ENCODE data around the gene MRPS14.

MRPS14 gene

DNA sequence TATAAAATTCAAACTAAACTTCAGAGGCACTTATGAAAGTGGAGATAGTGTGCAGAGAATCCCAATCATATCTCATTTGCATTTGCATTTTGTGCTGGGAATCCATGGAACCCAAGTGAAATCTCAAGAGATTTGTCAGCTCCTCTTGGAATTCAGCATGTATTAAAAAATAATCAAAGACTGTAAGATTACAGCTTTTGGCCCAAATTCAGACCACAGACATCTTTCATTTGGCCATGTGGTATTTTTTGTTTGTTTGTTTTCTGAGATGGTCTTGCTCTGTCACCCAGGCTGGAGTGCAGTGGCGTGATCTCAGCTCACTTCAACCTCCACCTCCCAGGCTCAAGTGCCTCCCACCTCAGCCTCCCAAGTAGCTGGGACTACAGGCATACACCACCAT lies 27.3 kb downstream of the MRPS14 start:
- Histone ChIP-seq H3K27ac (replicated peaks; ENCODE audit: low read length) (no peak overlapping the region), H3K4me1 (ENCODE audit: control insufficient read depth in 2 of 2, insufficient read depth in 1 of 2, low read depth in 1 of 2, low read length in 2 of 2) (peaks cover 0 to 4% of the 10 kb centered on the region in 2 donors), H3K4me3 (ENCODE audit: low read length in 2 of 2) (no peak overlapping the region), H3K79me1 (ENCODE audit: low read depth, low read length) (peaks cover 5% of the 10 kb centered on the region), H3K27me3 (ENCODE audit: control insufficient read depth in 3 of 3, insufficient read depth in 3 of 3, low read depth in 1 of 3, low read length in 3 of 3) (no peaks in the 10 kb centered on the region), H3K18ac (ENCODE audit: low read length) (no peak overlapping the region), H2BK120ac (ENCODE audit: low read depth, low read length) (no peak overlapping the region), H3K9me3 (replicated peaks in 1 of 2; ENCODE audit: control insufficient read depth in 2 of 2, insufficient read depth in 1 of 2, low read depth in 1 of 2, low read length in 2 of 2) (no peaks in the 10 kb centered on the region), H3K23ac (ENCODE audit: low read depth, low read length, poor library complexity) (no peak overlapping the region), H4K8ac (ENCODE audit: low read depth, low read length) (no peak overlapping the region), H3K4me2 (ENCODE audit: insufficient read depth, low read length, poor library complexity, severe bottlenecking) (no peak overlapping the region), H2AK5ac (ENCODE audit: low read depth, low read length) (no peak overlapping the region), H2AFZ (ENCODE audit: low read length) (no peak overlapping the region), H3K14ac (ENCODE audit: low read length) (no peak overlapping the region), H3K4ac (ENCODE audit: low read length) (no peak overlapping the region), H2BK5ac (ENCODE audit: low read length) (no peak overlapping the region), H4K91ac (ENCODE audit: low read depth, low read length, poor library complexity) (no peak overlapping the region), H2BK15ac (ENCODE audit: low read length) (no peak overlapping the region), H3K36me3 (replicated peaks in 1 of 2; ENCODE audit: control insufficient read depth in 2 of 2, insufficient read depth in 2 of 2, low read length in 2 of 2) (no peaks in the 10 kb centered on the region), H2BK12ac (ENCODE audit: low read length) (no peak overlapping the region), H3K9ac (ENCODE audit: low read depth, low read length, poor library complexity) (no peak overlapping the region)
- DNase-seq (ENCODE audit: low spot score): no peak
- no CpG with 5 or more reads among the region's 1 CpG for WGBS, 2 donors (ENCODE audit: extremely low coverage in 2 of 2, insufficient read length in 2 of 2, insufficient replicate concordance in 1 of 2)

- H3K4ac ChIP-seq (ENCODE audit: low read length): no peak overlapping the region
- H3K27me3 ChIP-seq (ENCODE audit: control insufficient read depth in 3 of 3, insufficient read depth in 3 of 3, low read depth in 1 of 3, low read length in 3 of 3): no peaks in the 10 kb centered on the region
- no peak overlapping the region for H3K4me3 ChIP-seq (ENCODE audit: low read length in 2 of 2)
- no CpG with 5 or more reads among the region's 3 CpGs for WGBS, 2 donors (ENCODE audit: extremely low coverage in 2 of 2, insufficient read length in 2 of 2, insufficient replicate concordance in 1 of 2)
- H3K79me1 ChIP-seq (ENCODE audit: low read depth, low read length): peaks cover 2% of the 10 kb centered on the region
- H3K9me3 ChIP-seq (replicated peaks in 1 of 2; ENCODE audit: control insufficient read depth in 2 of 2, insufficient read depth in 1 of 2, low read depth in 1 of 2, low read length in 2 of 2): no peaks in the 10 kb centered on the region
- H2BK15ac ChIP-seq (ENCODE audit: low read length): no peak overlapping the region
- H4K8ac ChIP-seq (ENCODE audit: low read depth, low read length): no peak overlapping the region
- H3K4me1 ChIP-seq (ENCODE audit: control insufficient read depth in 2 of 2, insufficient read depth in 1 of 2, low read depth in 1 of 2, low read length in 2 of 2): peaks cover 0 to 4% of the 10 kb centered on the region in 2 donors
- H2BK12ac ChIP-seq (ENCODE audit: low read length): no peak overlapping the region
- no peak overlapping the region for H3K4me2 ChIP-seq (ENCODE audit: insufficient read depth, low read length, poor library complexity, severe bottlenecking)
- no peak for DNase-seq (ENCODE audit: low spot score)
- H2BK5ac ChIP-seq (ENCODE audit: low read length): no peak overlapping the region
- no peak overlapping the region for H4K91ac ChIP-seq (ENCODE audit: low read depth, low read length, poor library complexity)
- no peaks in the 10 kb centered on the region for H3K36me3 ChIP-seq (replicated peaks in 1 of 2; ENCODE audit: control insufficient read depth in 2 of 2, insufficient read depth in 2 of 2, low read length in 2 of 2)
- no peak overlapping the region for H3K27ac ChIP-seq (replicated peaks; ENCODE audit: low read length)
- no peak overlapping the region for H3K18ac ChIP-seq (ENCODE audit: low read length)
- H2AK5ac ChIP-seq (ENCODE audit: low read depth, low read length): no peak overlapping the region
- H2AFZ ChIP-seq (ENCODE audit: low read length): no peak overlapping the region
- no peak overlapping the region for H3K9ac ChIP-seq (ENCODE audit: low read depth, low read length, poor library complexity)
- no peak overlapping the region for H2BK120ac ChIP-seq (ENCODE audit: low read depth, low read length)
- no peak overlapping the region for H3K14ac ChIP-seq (ENCODE audit: low read length)
- no peak overlapping the region for H3K23ac ChIP-seq (ENCODE audit: low read depth, low read length, poor library complexity)
Measured at GRCh38 chr1:174995121-174995520, 28.1 kb downstream of the MRPS14 start.

GRCh38 chr1:174991473-174991872 lies 31.8 kb downstream of the MRPS14 start:
- H3K79me1 ChIP-seq (ENCODE audit: low read depth, low read length): no peaks in the 10 kb centered on the region
- no peak overlapping the region for H2BK12ac ChIP-seq (ENCODE audit: low read length)
- no peak overlapping the region for H2AFZ ChIP-seq (ENCODE audit: low read length)
- no peak overlapping the region for H3K27ac ChIP-seq (replicated peaks; ENCODE audit: low read length)
- H2BK15ac ChIP-seq (ENCODE audit: low read length): no peak overlapping the region
- H2BK120ac ChIP-seq (ENCODE audit: low read depth, low read length): no peak overlapping the region
- no peak overlapping the region for H3K4ac ChIP-seq (ENCODE audit: low read length)
- no peak overlapping the region for H3K23ac ChIP-seq (ENCODE audit: low read depth, low read length, poor library complexity)
- peaks cover 0 to 1% of the 10 kb centered on the region in 2 donors for H3K4me1 ChIP-seq (ENCODE audit: control insufficient read depth in 2 of 2, insufficient read depth in 1 of 2, low read depth in 1 of 2, low read length in 2 of 2)
- H3K18ac ChIP-seq (ENCODE audit: low read length): no peak overlapping the region
- H3K14ac ChIP-seq (ENCODE audit: low read length): no peak overlapping the region
- no peak overlapping the region for H3K4me3 ChIP-seq (ENCODE audit: low read length in 2 of 2)
- no peak overlapping the region for H2BK5ac ChIP-seq (ENCODE audit: low read length)
- no peak overlapping the region for H3K9ac ChIP-seq (ENCODE audit: low read depth, low read length, poor library complexity)
- no peak overlapping the region for H4K91ac ChIP-seq (ENCODE audit: low read depth, low read length, poor library complexity)
- no CpG with 5 or more reads among the region's 1 CpG for WGBS, 2 donors (ENCODE audit: extremely low coverage in 2 of 2, insufficient read length in 2 of 2, insufficient replicate concordance in 1 of 2)
- no peak overlapping the region for H2AK5ac ChIP-seq (ENCODE audit: low read depth, low read length)
- H3K27me3 ChIP-seq (ENCODE audit: control insufficient read depth in 3 of 3, insufficient read depth in 3 of 3, low read depth in 1 of 3, low read length in 3 of 3): no peaks in the 10 kb centered on the region
- H3K36me3 ChIP-seq (replicated peaks in 1 of 2; ENCODE audit: control insufficient read depth in 2 of 2, insufficient read depth in 2 of 2, low read length in 2 of 2): no peaks in the 10 kb centered on the region
- no peaks in the 10 kb centered on the region for H3K9me3 ChIP-seq (replicated peaks in 1 of 2; ENCODE audit: control insufficient read depth in 2 of 2, insufficient read depth in 1 of 2, low read depth in 1 of 2, low read length in 2 of 2)
- H3K4me2 ChIP-seq (ENCODE audit: insufficient read depth, low read length, poor library complexity, severe bottlenecking): no peak overlapping the region
- no peak overlapping the region for H4K8ac ChIP-seq (ENCODE audit: low read depth, low read length)
- no peak for DNase-seq (ENCODE audit: low spot score)

DNA sequence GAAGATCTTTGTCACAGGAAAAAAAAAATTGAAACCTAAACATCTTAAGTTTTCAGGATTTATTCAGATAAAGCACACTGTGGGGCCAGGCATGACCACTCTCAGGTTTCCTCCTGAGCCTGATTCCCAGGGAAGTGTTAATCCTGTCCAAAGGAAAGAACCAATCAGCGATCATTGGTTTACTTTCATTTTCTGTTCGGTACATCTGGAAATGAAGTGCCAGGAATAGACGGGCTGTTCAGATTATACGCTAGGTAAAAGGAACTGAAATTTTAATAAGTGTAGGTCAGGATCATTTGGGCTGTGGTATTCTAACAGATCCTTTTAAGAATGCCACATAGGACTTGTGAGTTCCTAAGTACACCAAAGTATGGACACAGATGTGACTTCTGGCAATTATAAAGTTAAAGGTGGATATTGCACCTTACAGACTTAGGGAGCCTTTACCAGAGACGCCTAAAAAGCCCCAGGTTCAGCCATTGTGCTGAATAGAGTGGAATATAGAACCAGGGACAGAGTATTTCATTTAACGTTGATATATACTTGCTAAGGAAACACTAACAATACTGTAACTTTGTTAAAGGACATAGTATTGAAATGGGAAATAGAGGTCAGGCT lies 32.7 kb downstream of the MRPS14 start:
- Histone ChIP-seq H3K4me3 (ENCODE audit: low read length in 2 of 2) (no peak overlapping the region), H3K18ac (ENCODE audit: low read length) (no peak overlapping the region), H3K14ac (ENCODE audit: low read length) (no peak overlapping the region), H2BK120ac (ENCODE audit: low read depth, low read length) (no peak overlapping the region), H3K79me1 (ENCODE audit: low read depth, low read length) (no peaks in the 10 kb centered on the region), H3K36me3 (replicated peaks in 1 of 2; ENCODE audit: control insufficient read depth in 2 of 2, insufficient read depth in 2 of 2, low read length in 2 of 2) (no peaks in the 10 kb centered on the region), H3K4ac (ENCODE audit: low read length) (no peak overlapping the region), H2BK15ac (ENCODE audit: low read length) (no peak overlapping the region), H2AK5ac (ENCODE audit: low read depth, low read length) (no peak overlapping the region), H3K23ac (ENCODE audit: low read depth, low read length, poor library complexity) (no peak overlapping the region), H3K27ac (replicated peaks; ENCODE audit: low read length) (no peak overlapping the region), H3K27me3 (ENCODE audit: control insufficient read depth in 3 of 3, insufficient read depth in 3 of 3, low read depth in 1 of 3, low read length in 3 of 3) (no peaks in the 10 kb centered on the region), H2BK12ac (ENCODE audit: low read length) (no peak overlapping the region), H3K4me1 (ENCODE audit: control insufficient read depth in 2 of 2, insufficient read depth in 1 of 2, low read depth in 1 of 2, low read length in 2 of 2) (peaks cover 0 to 1% of the 10 kb centered on the region in 2 donors), H3K9ac (ENCODE audit: low read depth, low read length, poor library complexity) (no peak overlapping the region), H4K8ac (ENCODE audit: low read depth, low read length) (no peak overlapping the region), H2AFZ (ENCODE audit: low read length) (no peak overlapping the region), H2BK5ac (ENCODE audit: low read length) (no peak overlapping the region), H4K91ac (ENCODE audit: low read depth, low read length, poor library complexity) (no peak overlapping the region), H3K4me2 (ENCODE audit: insufficient read depth, low read length, poor library complexity, severe bottlenecking) (no peak overlapping the region), H3K9me3 (replicated peaks in 1 of 2; ENCODE audit: control insufficient read depth in 2 of 2, insufficient read depth in 1 of 2, low read depth in 1 of 2, low read length in 2 of 2) (no peaks in the 10 kb centered on the region)
- DNase-seq (ENCODE audit: low spot score): no peak
- no CpG with 5 or more reads among the region's 6 CpGs for WGBS, 2 donors (ENCODE audit: extremely low coverage in 2 of 2, insufficient read length in 2 of 2, insufficient replicate concordance in 1 of 2)
